ENCODE measurements around the gene ARGLU1.

Gene ARGLU1

DNA sequence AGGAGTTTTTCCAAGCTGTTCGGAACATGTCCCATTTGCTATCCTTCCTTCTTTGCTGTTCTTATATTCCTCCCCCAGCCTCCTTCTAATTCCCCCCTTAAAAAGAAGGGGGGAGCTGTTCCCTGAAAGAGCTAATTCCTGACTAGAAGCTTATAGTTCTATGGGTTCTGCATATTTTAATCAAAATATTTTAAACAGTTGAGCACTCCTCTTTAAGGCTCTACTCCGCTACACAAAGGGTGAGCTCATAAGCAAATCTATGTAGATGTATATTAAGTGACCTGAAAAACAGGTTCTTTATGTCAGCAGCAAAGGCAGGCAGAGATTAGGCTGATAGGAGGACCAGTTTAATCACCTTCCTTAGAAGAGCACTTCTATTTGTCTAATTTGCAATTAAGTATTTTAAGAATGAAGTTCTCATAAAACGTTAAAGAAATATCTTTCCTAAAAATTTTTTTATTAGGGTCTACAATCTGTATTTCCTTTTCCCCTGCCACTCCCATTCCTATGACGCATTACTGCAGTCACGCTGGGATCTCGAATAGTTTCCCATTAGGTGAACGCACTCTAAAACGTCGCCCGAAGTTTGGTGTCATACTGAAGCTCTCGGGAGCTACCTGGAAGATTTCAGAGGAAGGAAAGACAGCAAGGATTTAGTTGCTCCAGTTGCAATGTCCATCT, 37.6 kb downstream of the ARGLU1 start:
- TF ChIP-seq CTCF (IDR thresholded peaks at IDR 0.05; ENCODE audit: insufficient read depth, low read depth, low read length, missing control alignments): no peak
- peak; percentile 78 for DNase-seq (ENCODE audit: low read depth)
- H3K4me3 ChIP-seq (ENCODE audit: low read length): peak overlapping the region; percentile 92

- peak overlapping the region; percentile 92 for H3K4me3 ChIP-seq (ENCODE audit: low read length)
- no peak for TF ChIP-seq CTCF (IDR thresholded peaks at IDR 0.05; ENCODE audit: insufficient read depth, low read depth, low read length, missing control alignments)
- no peak for DNase-seq (ENCODE audit: low read depth)
These were observed 38.3 kb downstream of the ARGLU1 start for GRCh38 chr13:106529415-106530170.

DNA sequence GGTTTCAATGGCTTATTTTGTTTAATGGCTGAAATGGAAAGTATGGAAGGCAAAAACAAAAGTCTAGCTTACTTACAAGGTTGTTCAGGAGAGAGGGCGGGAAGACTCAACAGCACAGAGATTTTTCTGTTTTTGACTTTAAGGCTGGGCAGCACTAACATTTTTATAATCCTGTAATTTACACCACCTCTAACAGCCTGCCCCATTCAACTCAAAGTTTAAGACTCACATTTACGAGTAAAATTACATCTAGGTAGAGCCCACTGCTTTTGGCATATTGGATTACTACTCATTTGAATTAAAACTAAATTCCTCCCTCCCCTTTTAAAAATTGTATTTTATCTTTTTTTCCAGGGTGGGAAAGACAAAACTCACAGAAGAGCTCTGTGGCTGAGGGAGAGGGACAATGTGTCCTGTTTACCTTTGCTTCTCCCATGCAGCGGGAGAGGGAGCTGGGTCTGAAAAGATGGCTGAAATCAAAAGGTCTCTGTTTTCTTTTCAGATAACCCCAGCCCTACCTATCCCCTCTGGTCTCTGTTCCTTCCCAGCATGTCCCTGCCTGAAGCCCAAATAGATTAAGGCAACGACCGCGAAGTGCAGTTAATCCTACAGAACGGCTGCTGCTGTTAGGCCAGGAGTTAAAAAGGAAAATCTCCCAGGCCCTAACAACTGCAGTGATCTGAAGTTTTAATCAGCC, 39.1 kb downstream of the ARGLU1 start:
- H3K4me3 ChIP-seq (ENCODE audit: low read length): no peak overlapping the region
- no peak for DNase-seq (ENCODE audit: low read depth)
- TF ChIP-seq CTCF (IDR thresholded peaks at IDR 0.05; ENCODE audit: insufficient read depth, low read depth, low read length, missing control alignments): no peak

DNA sequence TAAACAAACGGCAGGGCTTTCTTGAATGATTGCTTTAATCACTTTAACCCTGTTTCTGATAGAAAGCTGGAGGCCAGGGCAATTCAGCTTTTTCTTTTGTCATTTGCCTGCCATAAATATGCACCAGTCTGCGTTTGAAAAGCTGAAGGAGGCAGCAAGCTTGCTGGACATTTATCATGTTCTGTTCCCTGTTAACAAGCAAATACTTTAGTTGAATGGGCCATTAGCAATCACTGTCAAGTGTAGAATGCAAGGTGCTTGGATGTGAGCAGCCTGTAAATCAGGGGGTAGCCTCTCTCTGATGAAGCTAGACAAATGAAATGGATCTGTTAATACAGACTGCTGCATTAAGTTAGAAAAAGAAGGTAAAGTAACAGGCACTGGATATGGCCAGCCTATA, 40.1 kb downstream of the ARGLU1 start:
- no peak overlapping the region for H3K4me3 ChIP-seq (ENCODE audit: low read length)
- DNase-seq (ENCODE audit: low read depth): no peak
- no peak for TF ChIP-seq CTCF (IDR thresholded peaks at IDR 0.05; ENCODE audit: insufficient read depth, low read depth, low read length, missing control alignments)

DNA sequence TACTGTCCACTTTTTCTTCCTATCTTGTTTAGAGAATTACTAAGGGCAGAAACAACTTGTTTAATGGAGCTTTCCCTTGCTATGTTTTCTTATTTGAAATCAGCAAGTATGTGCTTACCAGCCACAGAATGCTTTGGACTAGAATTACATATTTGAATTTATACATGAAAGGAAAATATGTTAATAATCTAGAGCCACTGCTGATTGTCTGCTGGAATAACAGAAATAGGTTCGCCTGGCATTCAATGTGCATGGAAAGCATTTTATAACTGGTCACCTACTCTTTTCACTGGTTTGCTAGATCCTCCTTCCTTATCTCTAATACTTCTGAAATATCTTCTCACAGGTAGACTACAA, 40.5 kb downstream of the ARGLU1 start:
- TF ChIP-seq CTCF (IDR thresholded peaks at IDR 0.05; ENCODE audit: insufficient read depth, low read depth, low read length, missing control alignments): no peak
- no peak for DNase-seq (ENCODE audit: low read depth)
- no peak overlapping the region for H3K4me3 ChIP-seq (ENCODE audit: low read length)

GRCh38 chr13:106526738-106527444, 41.0 kb downstream of the ARGLU1 start:
- DNase-seq (ENCODE audit: low read depth): no peak
- TF ChIP-seq CTCF (IDR thresholded peaks at IDR 0.05; ENCODE audit: insufficient read depth, low read depth, low read length, missing control alignments): no peak
- H3K4me3 ChIP-seq (ENCODE audit: low read length): no peak overlapping the region
